Measurements from ENCODE around the gene ANGPT4.

ANGPT4 gene

GRCh38 chr20:871436-871835 lies 44.7 kb downstream of the ANGPT4 start:
- TF ChIP-seq CTCF (conservative IDR thresholded peaks at IDR 0.05; ENCODE audit: low read depth, low read length): no peak
- H3K4me3 ChIP-seq (ENCODE audit: low read length): no peak overlapping the region
- DNase-seq (ENCODE audit: low read depth): no peak

GRCh38 chr20:870758-871157 lies 45.4 kb downstream of the ANGPT4 start:
- DNase-seq (ENCODE audit: low read depth): no peak
- TF ChIP-seq CTCF (conservative IDR thresholded peaks at IDR 0.05; ENCODE audit: low read depth, low read length): no peak
- H3K4me3 ChIP-seq (ENCODE audit: low read length): no peak overlapping the region

- TF ChIP-seq CTCF (conservative IDR thresholded peaks at IDR 0.05; ENCODE audit: low read depth, low read length): no peak
- no peak overlapping the region for H3K4me3 ChIP-seq (ENCODE audit: low read length)
- DNase-seq (ENCODE audit: low read depth): no peak
Measured at GRCh38 chr20:869606-870005, 46.5 kb downstream of the ANGPT4 start.

GRCh38 chr20:868279-868678 lies 47.9 kb downstream of the ANGPT4 start:
- TF ChIP-seq CTCF (conservative IDR thresholded peaks at IDR 0.05; ENCODE audit: low read depth, low read length): no peak
- DNase-seq (ENCODE audit: low read depth): no peak
- H3K4me3 ChIP-seq (ENCODE audit: low read length): no peak overlapping the region

GRCh38 chr20:865440-865839 lies 50.7 kb downstream of the ANGPT4 start:
- DNase-seq (ENCODE audit: low read depth): no peak
- no peak for TF ChIP-seq CTCF (conservative IDR thresholded peaks at IDR 0.05; ENCODE audit: low read depth, low read length)
- no peak overlapping the region for H3K4me3 ChIP-seq (ENCODE audit: low read length)

GRCh38 chr20:860891-861290 lies 55.2 kb downstream of the ANGPT4 start:
- TF ChIP-seq CTCF (conservative IDR thresholded peaks at IDR 0.05; ENCODE audit: low read depth, low read length): no peak
- H3K4me3 ChIP-seq (ENCODE audit: low read length): no peak overlapping the region
- no peak for DNase-seq (ENCODE audit: low read depth)

GRCh38 chr20:859751-860231 lies 56.3 kb downstream of the ANGPT4 start:
- no peak overlapping the region for H3K4me3 ChIP-seq (ENCODE audit: low read length)
- DNase-seq (ENCODE audit: low read depth): no peak
- TF ChIP-seq CTCF (conservative IDR thresholded peaks at IDR 0.05; ENCODE audit: low read depth, low read length): no peak
